Hepatocyte (in vitro differentiated cells): Measurements from ENCODE around the gene SP1. TPM values are rescaled to one million over a fixed set of nuclear protein-coding genes. Genes with fewer than 3 reads are reported as not detected.
"Not testable (repeated sequence)": the region's sequence is repeated elsewhere in the genome, so short reads cannot be mapped to it uniquely, and the experiment has no call there.

ENCODE experiments used
- DNase-seq: peaks from one replicate; pipeline ENCODE4 v3.0.0-alpha.2; 2016; ENCODE audit warnings: low spot score
- H2AFZ ChIP-seq: fragments of 200-600 bp; sonication (generic); 2 replicates; pipeline ENCODE4 v1.6.0; 2016; ENCODE audit warnings: antibody characterized with exemption, mild to moderate bottlenecking
- H3K27ac ChIP-seq: fragments of 200-600 bp; sonication (generic); 2 replicates; pipeline ENCODE4 v1.5.1; 2016; ENCODE audit warnings: mild to moderate bottlenecking
- H3K27me3 ChIP-seq: fragments of 200-600 bp; sonication (generic); 2 replicates; pipeline ENCODE4 v1.6.1; 2016
- H3K36me3 ChIP-seq: fragments of 200-600 bp; sonication (generic); replicated peaks from 2 replicates; pipeline ENCODE4 v1.5.1; 2016; ENCODE audit warnings: low read depth; ENCODE audit not compliant: insufficient read depth
- H3K4me1 ChIP-seq: fragments of 200-600 bp; sonication (generic); 2 replicates; pipeline ENCODE4 v1.5.1; 2016; ENCODE audit warnings: mild to moderate bottlenecking, moderate library complexity; ENCODE audit not compliant: insufficient read depth
- H3K4me2 ChIP-seq: fragments of 200-600 bp; sonication (generic); 2 replicates; pipeline ENCODE4 v1.6.0; 2016
- H3K4me3 ChIP-seq: fragments of 200-600 bp; sonication (generic); 2 replicates; pipeline ENCODE4 v1.5.1; 2016; ENCODE audit warnings: mild to moderate bottlenecking
- H3K79me2 ChIP-seq: fragments of 200-600 bp; sonication (generic); 2 replicates; pipeline ENCODE4 v1.6.0; 2017; ENCODE audit warnings: mild to moderate bottlenecking
- H3K9me2 ChIP-seq: fragments of 200-600 bp; sonication (generic); replicated peaks from 2 replicates; pipeline ENCODE4 v1.6.0; 2017; ENCODE audit warnings: mild to moderate bottlenecking; ENCODE audit not compliant: insufficient read depth
- H3K9me3 ChIP-seq: fragments of 200-600 bp; sonication (generic); 2 replicates; pipeline ENCODE4 v1.5.1; 2016; ENCODE audit warnings: low read depth, mild to moderate bottlenecking
- H4K20me1 ChIP-seq: fragments of 200-600 bp; sonication (generic); 2 replicates; pipeline ENCODE4 v1.6.0; 2016; ENCODE audit warnings: mild to moderate bottlenecking; ENCODE audit not compliant: insufficient read depth, poor library complexity, severe bottlenecking
- EZH2 ChIP-seq: fragments of 200-600 bp; sonication (generic); IDR thresholded peaks from 2 replicates; pipeline ENCODE4 v1.6.1; 2016; ENCODE audit warnings: antibody characterized with exemption, mild to moderate bottlenecking, borderline replicate concordance
- EZH2phosphoT487 ChIP-seq: fragments of 200-600 bp; sonication (generic); IDR thresholded peaks from one replicate; pipeline ENCODE4 v1.6.1; 2018; ENCODE audit warnings: antibody characterized with exemption, mild to moderate bottlenecking, low read depth, moderate library complexity; ENCODE audit not compliant: unreplicated experiment, severe bottlenecking
- WGBS: methylation state at CpG from one replicate; pipeline ENCODE4 v1.1.6; 2016; ENCODE audit warnings: low lambda C conversion rate; ENCODE audit errors: missing lambda C conversion rate; 5-methylcytosine and 5-hydroxymethylcytosine counted together
- polyA plus RNA-seq: library from polyadenylated mRNA; unstranded; fragments of >200 nt; fragmentation: Nextera tagmentation; extraction: Ambion mirVana; gene quantifications from 2 replicates; pipeline ENCODE4 v1.2.1, GENCODE V29; 2016
- total RNA-seq: library from RNA; depleted of rRNA; stranded (reverse); fragments of >200 nt; gene quantifications from 2 replicates; pipeline ENCODE4 v1.2.3, GENCODE V29; 2014
- TF ChIP-seq, protein P1 (sequence below): fragments of 200-600 bp; sonication (generic); IDR thresholded peaks from 2 replicates; pipeline ENCODE4 v1.5.1; 2016; ENCODE audit warnings: antibody characterized with exemption, mild to moderate bottlenecking; ENCODE audit not compliant: poor library complexity

The SP1 gene
- total and polyA plus RNA-seq, 2 experiments from 2014 or later, result 12.8 to 48.0 TPM

- peak overlapping the region; percentile 82 for H3K4me2 ChIP-seq
- TF ChIP-seq EZH2 (no peak), EZH2phosphoT487 (no peak)
- TF ChIP-seq, protein P1, sequence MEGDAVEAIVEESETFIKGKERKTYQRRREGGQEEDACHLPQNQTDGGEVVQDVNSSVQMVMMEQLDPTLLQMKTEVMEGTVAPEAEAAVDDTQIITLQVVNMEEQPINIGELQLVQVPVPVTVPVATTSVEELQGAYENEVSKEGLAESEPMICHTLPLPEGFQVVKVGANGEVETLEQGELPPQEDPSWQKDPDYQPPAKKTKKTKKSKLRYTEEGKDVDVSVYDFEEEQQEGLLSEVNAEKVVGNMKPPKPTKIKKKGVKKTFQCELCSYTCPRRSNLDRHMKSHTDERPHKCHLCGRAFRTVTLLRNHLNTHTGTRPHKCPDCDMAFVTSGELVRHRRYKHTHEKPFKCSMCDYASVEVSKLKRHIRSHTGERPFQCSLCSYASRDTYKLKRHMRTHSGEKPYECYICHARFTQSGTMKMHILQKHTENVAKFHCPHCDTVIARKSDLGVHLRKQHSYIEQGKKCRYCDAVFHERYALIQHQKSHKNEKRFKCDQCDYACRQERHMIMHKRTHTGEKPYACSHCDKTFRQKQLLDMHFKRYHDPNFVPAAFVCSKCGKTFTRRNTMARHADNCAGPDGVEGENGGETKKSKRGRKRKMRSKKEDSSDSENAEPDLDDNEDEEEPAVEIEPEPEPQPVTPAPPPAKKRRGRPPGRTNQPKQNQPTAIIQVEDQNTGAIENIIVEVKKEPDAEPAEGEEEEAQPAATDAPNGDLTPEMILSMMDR, result no peak
- no peaks in the 10 kb centered on the region for H3K27me3 ChIP-seq
- WGBS, result 69% methylated on average over 3 of the region's 4 CpGs
- H4K20me1 ChIP-seq, result no peaks in the 10 kb centered on the region
- H2AFZ ChIP-seq, result no peak overlapping the region
- H3K79me2 ChIP-seq, result peaks cover 38% of the 10 kb centered on the region
- peak; percentile 63 for DNase-seq
- H3K4me1 ChIP-seq, result peaks cover 11% of the 10 kb centered on the region
- peak overlapping the region; percentile 64 for H3K27ac ChIP-seq
- no peaks in the 10 kb centered on the region for H3K36me3 ChIP-seq
- no peaks in the 10 kb centered on the region for H3K9me3 ChIP-seq
- H3K9me2 ChIP-seq, result no peaks in the 10 kb centered on the region
- no peak overlapping the region for H3K4me3 ChIP-seq
Observed at GRCh38 chr12:53443955-53444354, 64.0 kb downstream of the SP1 start.

DNA sequence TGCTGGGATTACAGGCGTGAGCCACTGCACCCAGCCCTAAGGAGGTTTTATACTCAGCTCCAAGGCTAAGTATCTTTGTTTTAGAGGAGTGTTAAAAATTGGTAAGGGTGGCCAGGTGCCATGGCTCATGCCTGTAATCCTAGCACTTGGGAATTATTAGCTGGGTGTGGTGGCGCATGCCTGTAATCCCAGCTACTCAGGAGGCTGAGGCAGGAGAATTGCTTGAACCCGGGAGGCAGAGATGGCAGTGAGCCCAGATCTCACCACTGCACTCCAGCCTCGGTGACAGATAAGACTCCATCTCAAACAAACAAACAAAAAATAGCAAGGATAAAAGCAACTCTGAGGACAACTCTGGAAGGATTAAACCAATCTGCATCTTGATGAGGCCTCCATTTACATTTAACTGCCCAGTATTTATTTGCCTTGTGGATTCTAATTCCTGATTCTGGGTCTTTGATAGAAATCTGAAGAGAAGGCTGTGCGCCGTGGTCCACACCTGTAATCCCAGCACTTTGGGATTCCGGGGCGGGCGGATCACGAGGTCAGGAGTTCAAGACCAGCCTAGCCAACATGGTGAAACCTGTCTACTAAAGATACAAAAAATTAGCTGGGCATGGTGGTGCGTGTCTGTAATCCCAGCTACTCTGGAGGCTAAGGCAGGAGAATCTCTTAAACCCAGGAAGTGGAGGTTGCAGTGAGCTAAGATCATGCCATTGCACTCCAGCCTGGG is 64.8 kb downstream of the SP1 start:
- Histone ChIP-seq H3K27ac (peak overlapping the region; percentile 64), H3K79me2 (peaks cover 38% of the 10 kb centered on the region), H3K4me1 (peaks cover 11% of the 10 kb centered on the region), H3K4me2 (peak overlapping the region; percentile 82)
- 87% methylated on average over 11 of the region's 11 CpGs for WGBS
- DNase-seq, H3K36me3 ChIP-seq, H3K9me2 ChIP-seq, H3K4me3 ChIP-seq, H3K9me3 ChIP-seq, H2AFZ ChIP-seq, H3K27me3 ChIP-seq, H4K20me1 ChIP-seq: not testable (repeated sequence)

DNA sequence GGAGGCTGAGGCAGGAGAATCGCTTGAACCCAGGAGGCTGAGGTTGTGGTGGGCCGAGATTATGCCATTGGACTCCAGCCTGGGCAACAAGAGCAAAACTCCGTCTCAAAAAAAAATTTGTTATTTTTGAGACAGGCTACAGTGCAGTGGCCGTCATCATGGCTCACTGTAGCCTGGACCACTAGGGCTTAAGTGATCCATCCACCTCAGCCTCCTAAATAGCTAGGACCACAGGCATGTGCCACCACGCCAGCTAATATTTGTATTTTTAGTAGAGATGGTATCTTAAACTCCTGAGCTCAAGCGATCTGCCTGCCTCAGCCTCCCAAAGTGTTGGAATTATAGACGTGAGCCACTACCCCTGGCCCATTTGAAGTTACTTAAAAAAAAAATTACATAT is 71.0 kb downstream of the SP1 start:
- TF ChIP-seq, protein P1, result no peak
- TF ChIP-seq EZH2, result no peak
- no peak for TF ChIP-seq EZH2phosphoT487
- H3K4me3 ChIP-seq, result no peak overlapping the region
- H4K20me1 ChIP-seq, result peaks cover 33% of the 10 kb centered on the region
- H3K9me2 ChIP-seq, result no peaks in the 10 kb centered on the region
- no peak overlapping the region for H2AFZ ChIP-seq
- WGBS, result 91% methylated on average over 7 of the region's 7 CpGs
- no peak for DNase-seq
- H3K27ac ChIP-seq, result no peak overlapping the region
- no peak overlapping the region for H3K4me2 ChIP-seq
- H3K4me1 ChIP-seq, result peaks cover 11% of the 10 kb centered on the region
- peaks cover 43% of the 10 kb centered on the region for H3K79me2 ChIP-seq
- no peaks in the 10 kb centered on the region for H3K36me3 ChIP-seq
- no peaks in the 10 kb centered on the region for H3K27me3 ChIP-seq
- H3K9me3 ChIP-seq, result no peaks in the 10 kb centered on the region

- H3K27ac ChIP-seq, result peak within 1 kb of the TSS; percentile 98
- TF ChIP-seq, protein P1, result peak; percentile 85
- no peak for TF ChIP-seq EZH2phosphoT487
- TF ChIP-seq EZH2, result no peak
- H3K79me2 ChIP-seq, result peaks cover 48% of the 10 kb centered on the region
- no peaks in the 10 kb centered on the region for H3K9me2 ChIP-seq
- H4K20me1 ChIP-seq, result peaks cover 41% of the 10 kb centered on the region
- peak within 1 kb of the TSS; percentile 78 for H3K4me2 ChIP-seq
- peak within 1 kb of the TSS; percentile 87 for H3K4me3 ChIP-seq
- H2AFZ ChIP-seq, result peak within 1 kb of the TSS; percentile 43
- H3K4me1 ChIP-seq, result peaks cover 11% of the 10 kb centered on the region
- H3K27me3 ChIP-seq, result no peaks in the 10 kb centered on the region
- peak; percentile 99 for DNase-seq
- no peaks in the 10 kb centered on the region for H3K36me3 ChIP-seq
- no peaks in the 10 kb centered on the region for H3K9me3 ChIP-seq
- WGBS, result 1% methylated on average over 17 of the region's 32 CpGs
Observed at GRCh38 chr12:53451661-53452158, 71.7 kb downstream of the SP1 start, which contains the start of gene PCBP2. TSS of gene PCBP2 (plus strand) at chr12:53452102. CDS start at chr12:53454801, 2,699 bp downstream.
